IPS-20b (cell line): ENCODE results near the gene CEL.
"Not testable (repeated sequence)": the region's sequence is repeated elsewhere in the genome, so short reads cannot be mapped to it uniquely, and the experiment has no call there.

Experiments
- H3K27ac ChIP-seq: one replicate; pipeline ENCODE4 v1.5.1; 2013; ENCODE audit warnings: low read length
- H3K27me3 ChIP-seq: 2 replicates; pipeline ENCODE4 v1.6.1; 2013; ENCODE audit warnings: mild to moderate bottlenecking, low read length, inconsistent platforms; ENCODE audit not compliant: insufficient read depth
- H3K36me3 ChIP-seq: 2 replicates; pipeline ENCODE4 v1.6.1; 2013; ENCODE audit warnings: low read depth, mild to moderate bottlenecking, inconsistent platforms, low read length, moderate library complexity; ENCODE audit not compliant: insufficient read depth
- H3K4me1 ChIP-seq: 2 replicates; pipeline ENCODE4 v1.6.1; 2013; ENCODE audit warnings: mild to moderate bottlenecking, control low read depth, inconsistent platforms, low read length, moderate library complexity; ENCODE audit not compliant: insufficient read depth
- H3K4me3 ChIP-seq: 2 replicates; pipeline ENCODE4 v1.5.1; 2013; ENCODE audit warnings: mild to moderate bottlenecking, low read length, inconsistent platforms
- H3K9ac ChIP-seq: 2 replicates; pipeline ENCODE4 v1.6.1; 2013; ENCODE audit warnings: low read depth, mild to moderate bottlenecking, inconsistent platforms, low read length, moderate library complexity
- H3K9me3 ChIP-seq: 2 replicates; pipeline ENCODE4 v1.6.1; 2013; ENCODE audit warnings: mild to moderate bottlenecking, low read depth, low read length, inconsistent platforms; ENCODE audit not compliant: insufficient read depth

Gene CEL

DNA sequence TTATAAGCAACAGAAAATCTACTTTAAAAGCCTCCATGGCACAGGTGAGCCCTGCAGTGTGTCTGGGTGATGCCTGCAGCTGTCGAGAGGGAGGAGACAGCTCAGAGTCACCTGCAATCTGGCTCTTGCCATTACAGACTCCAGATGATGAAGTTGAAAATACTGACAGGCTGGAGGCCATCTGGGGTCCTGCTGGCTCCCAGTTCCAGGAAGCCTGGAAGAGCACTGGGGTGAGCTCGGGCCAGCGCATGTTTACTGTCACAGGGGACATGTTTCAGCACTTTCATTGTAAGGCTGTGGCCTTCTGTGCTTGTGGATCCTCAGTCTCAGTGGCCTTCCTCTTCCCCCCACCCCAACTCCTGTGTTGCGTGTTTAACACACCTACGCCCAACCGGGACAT lies 28.4 kb downstream of the CEL start:
- Histone ChIP-seq H3K4me1 (no peaks in the 10 kb centered on the region), H3K9ac (no peak overlapping the region), H3K36me3 (no peaks in the 10 kb centered on the region), H3K4me3 (no peak overlapping the region), H3K27me3 (no peaks in the 10 kb centered on the region), H3K9me3 (no peaks in the 10 kb centered on the region), H3K27ac (no peak overlapping the region)

DNA sequence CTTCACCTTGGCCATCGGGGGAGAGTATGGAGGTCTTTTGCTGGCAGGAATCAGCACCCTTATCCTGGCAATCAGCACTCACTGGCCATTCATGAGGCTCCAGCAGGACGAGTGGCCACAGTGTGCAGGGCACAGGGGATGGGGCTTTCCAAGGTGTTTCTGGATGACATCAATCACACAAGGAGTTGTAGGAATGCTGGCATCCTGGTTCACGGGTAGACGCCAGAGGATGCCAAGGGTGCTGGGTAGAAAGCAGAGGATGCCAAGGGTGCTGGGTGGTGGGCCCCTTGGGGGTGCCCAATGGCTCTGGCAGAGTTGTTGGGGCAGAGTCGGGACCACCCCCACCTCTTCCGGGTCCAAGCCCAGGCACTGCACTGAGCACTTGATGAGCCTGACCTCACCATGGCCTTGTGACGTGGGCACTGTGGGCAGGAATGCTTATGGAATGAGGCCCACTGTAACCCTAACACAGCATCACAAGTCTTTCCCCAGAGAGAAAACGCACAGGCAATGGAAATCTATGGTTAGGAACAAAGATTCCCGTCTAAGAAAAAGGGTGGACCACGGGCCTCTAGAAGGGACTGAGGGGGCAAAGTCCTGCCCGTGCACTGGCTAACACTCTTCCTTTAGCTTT lies 29.1 kb downstream of the CEL start:
- H3K9me3 ChIP-seq, result peaks cover 2% of the 10 kb centered on the region
- H3K4me1 ChIP-seq, result no peaks in the 10 kb centered on the region
- H3K4me3 ChIP-seq, result no peak overlapping the region
- H3K27me3 ChIP-seq, result no peaks in the 10 kb centered on the region
- no peak overlapping the region for H3K9ac ChIP-seq
- H3K27ac ChIP-seq, result no peak overlapping the region
- H3K36me3 ChIP-seq, result no peaks in the 10 kb centered on the region

DNA sequence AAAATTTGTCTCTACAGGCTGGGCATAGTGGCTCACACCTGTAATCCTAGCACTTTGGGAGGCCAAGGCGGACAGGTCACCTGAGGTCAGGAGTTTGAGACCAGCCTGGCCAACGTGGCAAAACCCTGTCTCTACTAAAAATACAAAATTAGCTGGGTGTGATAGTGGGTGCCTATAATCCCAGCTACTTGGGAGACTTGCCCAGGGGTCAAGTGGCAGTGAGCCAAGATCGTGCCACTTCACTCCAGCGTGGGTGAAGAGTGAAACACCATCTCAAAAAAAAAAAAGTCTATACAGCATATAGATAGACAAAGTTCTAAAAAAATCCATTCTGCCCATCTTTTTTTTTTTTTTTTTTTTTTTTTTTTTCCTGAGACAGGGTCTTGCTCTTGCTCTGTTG lies 32.6 kb downstream of the CEL start:
- H3K27me3 ChIP-seq, H3K9ac ChIP-seq, H3K27ac ChIP-seq, H3K4me1 ChIP-seq, H3K4me3 ChIP-seq: not testable (repeated sequence)
- Histone ChIP-seq H3K36me3 (peaks cover 29% of the 10 kb centered on the region), H3K9me3 (peaks cover 12% of the 10 kb centered on the region)

DNA sequence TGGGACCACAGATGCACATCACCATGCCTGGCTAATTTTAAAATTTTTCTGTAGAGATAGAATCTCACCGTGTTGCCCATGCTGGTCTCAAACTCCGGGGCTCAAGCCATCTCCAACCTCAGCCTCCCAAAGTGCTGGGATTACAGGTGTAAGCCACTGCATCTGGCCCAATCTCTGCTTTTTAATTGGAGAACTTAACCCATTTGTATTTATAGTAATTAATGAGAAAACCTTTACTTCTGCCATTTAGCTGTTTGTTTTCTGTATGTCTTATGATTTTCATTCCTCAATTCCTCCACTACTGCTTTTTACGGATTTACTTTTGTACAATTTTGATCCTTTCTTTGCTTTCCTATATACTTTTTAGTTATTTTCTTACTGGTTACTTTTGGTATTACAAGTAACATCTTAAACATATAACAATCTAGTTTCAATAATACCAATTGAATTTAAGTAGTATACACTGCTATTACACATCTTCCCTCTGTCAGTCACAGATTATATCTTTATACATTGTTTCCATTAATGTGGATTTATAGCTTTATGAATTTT lies 33.1 kb downstream of the CEL start:
- Histone ChIP-seq H3K27me3 (no peaks in the 10 kb centered on the region), H3K9ac (no peak overlapping the region), H3K36me3 (peaks cover 33% of the 10 kb centered on the region), H3K4me1 (no peaks in the 10 kb centered on the region), H3K9me3 (peaks cover 12% of the 10 kb centered on the region), H3K27ac (no peak overlapping the region), H3K4me3 (no peak overlapping the region)

DNA sequence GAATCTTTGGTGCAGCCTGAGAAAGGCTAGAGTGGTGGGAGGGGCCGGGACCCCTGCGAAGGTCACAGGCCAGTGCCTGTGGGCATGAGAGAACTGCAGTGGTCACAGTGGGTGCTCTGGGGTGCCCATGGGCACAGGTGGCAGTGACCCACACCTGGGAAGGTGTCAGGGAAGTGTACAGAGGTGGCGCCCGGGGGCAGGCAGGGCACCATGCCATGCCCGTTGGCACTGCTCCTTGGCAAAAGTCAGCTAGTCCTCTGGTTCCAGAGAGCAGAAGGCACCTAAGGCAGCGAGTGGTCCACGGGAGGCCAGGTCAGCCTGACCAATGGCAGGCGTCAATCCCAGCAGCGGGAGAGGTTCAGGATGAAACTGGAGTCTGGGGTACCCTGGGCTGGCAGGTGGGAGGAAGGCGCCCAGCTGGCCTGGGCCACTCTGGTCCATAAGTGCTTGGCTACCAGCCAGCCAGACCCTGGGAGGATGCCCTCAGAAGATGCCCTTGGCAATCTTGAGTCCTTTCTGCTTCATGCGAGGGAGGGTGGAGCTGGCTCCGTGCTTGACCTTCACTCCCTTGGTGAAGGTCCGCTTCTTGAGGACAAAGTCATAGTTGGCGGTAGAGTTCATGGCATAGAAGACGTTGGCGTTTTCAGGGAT lies 36.4 kb downstream of the CEL start:
- peaks cover 12% of the 10 kb centered on the region for H3K9me3 ChIP-seq
- no peak overlapping the region for H3K9ac ChIP-seq
- no peak overlapping the region for H3K27ac ChIP-seq
- H3K27me3 ChIP-seq, result no peaks in the 10 kb centered on the region
- H3K4me1 ChIP-seq, result no peaks in the 10 kb centered on the region
- peaks cover 62% of the 10 kb centered on the region for H3K36me3 ChIP-seq
- no peak overlapping the region for H3K4me3 ChIP-seq

DNA sequence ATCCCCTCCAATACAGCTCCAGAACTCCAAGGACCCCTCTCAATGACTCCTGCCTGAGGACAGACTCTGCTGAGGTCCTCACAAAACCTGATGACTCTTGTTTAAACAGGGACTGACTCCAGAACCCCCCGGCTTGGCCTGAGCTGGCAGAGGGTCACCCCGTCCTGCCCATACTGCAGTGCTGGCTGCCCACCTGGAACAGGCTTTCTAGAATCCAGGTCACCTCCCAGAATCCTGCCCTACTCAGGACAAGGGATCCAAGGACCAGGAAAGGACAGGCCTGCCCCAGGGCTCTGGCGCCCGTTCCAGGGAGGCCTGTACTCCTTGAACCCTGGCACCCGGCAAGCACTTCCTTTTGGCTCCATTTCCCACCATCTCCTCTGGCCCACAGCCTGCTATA lies 37.1 kb downstream of the CEL start:
- H3K27me3 ChIP-seq, result no peaks in the 10 kb centered on the region
- H3K36me3 ChIP-seq, result peaks cover 62% of the 10 kb centered on the region
- no peak overlapping the region for H3K9ac ChIP-seq
- no peak overlapping the region for H3K4me3 ChIP-seq
- H3K4me1 ChIP-seq, result no peaks in the 10 kb centered on the region
- H3K9me3 ChIP-seq, result peaks cover 12% of the 10 kb centered on the region
- H3K27ac ChIP-seq, result no peak overlapping the region

DNA sequence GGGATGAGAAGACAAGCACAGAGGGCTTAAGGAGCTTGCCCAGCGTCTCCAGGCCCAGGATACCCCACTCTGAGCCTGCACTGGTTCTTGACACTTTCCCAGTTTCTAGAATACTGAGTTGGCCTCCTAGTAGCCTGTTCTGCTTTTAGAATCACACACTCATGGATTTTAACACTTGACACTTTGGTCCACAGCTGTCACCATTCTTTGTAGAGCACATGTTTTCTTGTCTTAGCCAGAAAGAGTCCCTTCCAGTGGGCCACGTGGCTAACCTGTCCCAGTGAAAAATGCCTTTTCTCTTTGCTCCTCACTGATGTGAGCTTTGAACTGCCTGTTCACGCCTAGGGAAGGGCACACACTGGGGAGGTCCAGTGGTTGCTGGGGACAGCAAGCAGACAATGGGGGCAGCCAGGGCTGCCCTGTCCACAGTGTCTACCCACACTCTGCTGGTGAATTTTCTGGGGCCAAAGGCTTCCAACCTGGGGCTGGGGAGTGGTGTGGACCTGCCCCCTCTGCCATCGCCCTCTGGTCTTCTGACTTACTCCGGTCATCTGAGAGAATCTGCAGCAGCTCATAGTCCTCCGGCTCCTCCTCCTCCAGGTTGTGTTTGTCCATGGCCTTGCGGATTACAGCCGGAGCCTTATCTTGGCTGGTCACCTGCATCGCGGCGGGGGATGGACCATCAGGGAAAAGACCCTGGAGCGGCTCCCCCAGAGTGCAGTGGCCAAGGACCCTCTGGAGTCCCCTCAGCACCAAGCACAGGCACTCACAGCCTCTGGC lies 38.1 kb downstream of the CEL start:
- no peak overlapping the region for H3K27ac ChIP-seq
- H3K27me3 ChIP-seq, result no peaks in the 10 kb centered on the region
- H3K4me1 ChIP-seq, result no peaks in the 10 kb centered on the region
- peaks cover 12% of the 10 kb centered on the region for H3K9me3 ChIP-seq
- H3K9ac ChIP-seq, result no peak overlapping the region
- H3K4me3 ChIP-seq, result no peak overlapping the region
- H3K36me3 ChIP-seq, result peaks cover 62% of the 10 kb centered on the region

DNA sequence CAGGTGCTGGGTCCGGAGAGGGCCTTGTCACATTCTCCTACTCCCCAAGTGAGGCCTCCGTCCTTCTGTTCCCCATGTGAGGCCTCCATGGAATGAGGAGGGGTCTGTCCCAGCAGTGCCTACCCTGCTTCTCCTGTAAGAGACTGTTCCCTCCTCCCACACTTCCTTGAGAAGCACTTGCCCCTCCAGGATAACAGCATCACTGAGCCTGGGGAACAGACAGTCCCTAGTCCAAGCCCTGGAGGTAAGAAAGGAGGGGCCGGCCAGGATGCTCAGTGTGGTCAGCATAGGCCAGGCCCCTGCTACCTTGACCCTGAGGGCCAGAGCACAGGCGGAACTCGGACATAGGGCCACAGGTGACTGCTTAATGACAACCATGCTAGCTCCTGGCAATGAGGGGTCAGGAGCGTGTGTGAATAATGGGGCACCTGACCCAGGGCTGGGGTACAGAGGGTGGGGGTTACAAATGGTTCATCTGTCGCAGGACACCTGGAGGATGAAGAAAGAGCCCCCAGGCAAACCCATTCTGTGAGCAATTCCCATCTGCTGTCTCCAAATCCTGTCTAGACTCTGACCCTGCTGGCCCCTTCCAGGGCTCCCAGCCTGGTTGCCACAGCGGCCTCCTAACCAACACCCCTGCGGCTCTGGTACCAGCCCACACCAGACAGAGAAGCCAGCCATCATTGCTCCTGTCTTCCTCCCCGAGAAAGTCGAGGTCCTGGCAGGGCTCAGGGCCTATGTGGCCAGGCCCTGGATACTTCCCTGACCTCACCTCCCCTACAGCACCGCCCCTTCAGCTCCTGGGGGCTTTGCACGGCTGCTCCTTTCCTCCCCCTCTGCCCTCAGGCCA lies 39.0 kb downstream of the CEL start:
- Histone ChIP-seq H3K36me3 (peaks cover 62% of the 10 kb centered on the region), H3K9me3 (peaks cover 11% of the 10 kb centered on the region), H3K27ac (no peak overlapping the region), H3K4me1 (no peaks in the 10 kb centered on the region), H3K4me3 (no peak overlapping the region), H3K27me3 (no peaks in the 10 kb centered on the region), H3K9ac (no peak overlapping the region)

DNA sequence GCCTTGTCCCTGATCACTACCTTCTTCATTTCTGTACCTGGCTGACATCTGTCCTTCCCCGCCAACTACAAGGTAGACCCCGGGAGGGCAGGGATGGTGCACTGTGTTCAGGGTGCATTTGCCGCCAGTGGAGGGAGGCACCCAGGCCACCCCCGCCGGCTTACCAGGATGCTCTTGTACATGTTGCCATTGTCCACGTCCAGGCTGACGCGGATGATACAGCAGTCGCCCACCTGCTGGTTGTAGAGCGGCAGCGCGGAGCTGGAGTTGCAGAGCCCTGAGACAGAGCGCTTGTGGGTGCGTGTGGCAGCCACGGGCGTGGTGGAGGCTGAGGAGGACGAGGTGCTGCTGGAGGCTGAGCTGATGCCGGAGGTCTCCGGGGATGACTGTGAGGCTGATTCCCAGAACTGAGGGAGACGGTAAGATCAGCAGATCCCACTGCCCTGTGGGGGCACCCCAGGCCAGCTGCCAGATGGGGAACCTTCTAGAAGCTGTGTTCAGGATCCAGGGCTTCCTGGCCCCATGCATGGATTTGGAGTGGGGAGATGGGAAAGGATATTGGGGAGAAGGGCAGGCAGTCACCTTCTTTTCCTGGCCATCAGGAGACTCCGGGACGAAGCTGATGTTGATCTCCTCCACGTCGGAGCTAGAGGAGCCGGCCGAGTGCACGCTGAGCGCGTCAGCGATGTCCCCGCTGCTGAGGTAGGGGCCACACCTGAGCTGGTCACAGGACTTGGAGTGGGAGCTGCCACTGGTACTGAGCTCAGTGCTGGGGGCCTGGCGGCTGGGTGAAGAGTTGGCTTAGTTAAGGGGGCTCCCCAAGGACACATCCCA lies 39.8 kb downstream of the CEL start:
- H3K9me3 ChIP-seq, result peaks cover 3% of the 10 kb centered on the region
- H3K4me3 ChIP-seq, result no peak overlapping the region
- H3K4me1 ChIP-seq, result no peaks in the 10 kb centered on the region
- no peaks in the 10 kb centered on the region for H3K27me3 ChIP-seq
- no peak overlapping the region for H3K27ac ChIP-seq
- H3K36me3 ChIP-seq, result peaks cover 61% of the 10 kb centered on the region
- no peak overlapping the region for H3K9ac ChIP-seq

DNA sequence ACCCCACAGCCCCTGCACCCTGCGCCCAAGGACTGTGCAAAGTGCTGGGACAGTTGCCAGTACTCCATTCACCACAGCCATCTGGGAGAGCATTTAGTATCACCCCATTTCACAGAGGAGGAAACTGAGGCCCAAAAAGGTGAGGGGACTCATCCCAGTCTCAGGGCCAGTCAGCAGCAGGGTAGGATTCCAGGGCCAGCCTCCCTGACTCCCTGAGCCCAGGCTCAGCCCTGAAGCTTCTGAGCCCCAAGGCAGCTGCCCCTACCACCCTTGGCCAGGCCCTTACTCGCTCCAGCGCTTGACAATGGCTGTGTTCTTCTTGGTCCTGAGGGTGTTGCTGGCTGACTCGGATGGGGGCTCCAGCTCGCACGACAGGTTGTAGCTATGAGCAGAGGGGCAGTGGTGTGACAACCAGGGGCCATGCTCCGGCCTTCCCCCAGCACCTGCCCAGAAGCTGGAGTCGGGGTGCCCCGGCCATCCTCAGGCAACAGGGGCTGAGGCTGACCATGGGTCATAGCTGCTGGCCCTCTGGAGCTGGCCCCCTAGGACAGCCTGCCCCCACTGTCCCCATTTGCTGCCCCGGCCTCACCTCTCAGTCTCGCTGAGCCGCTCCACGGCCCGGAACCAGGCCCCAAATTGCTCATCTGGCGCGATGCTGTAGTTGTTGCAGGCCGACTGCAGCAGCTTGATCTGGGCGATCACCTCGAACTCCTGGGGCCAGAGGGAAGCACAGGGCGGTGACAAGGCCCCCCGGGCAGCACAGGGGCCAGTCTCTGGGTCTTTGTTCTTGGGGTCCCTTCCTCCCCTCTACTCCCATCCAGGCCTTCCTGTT lies 40.6 kb downstream of the CEL start:
- no peaks in the 10 kb centered on the region for H3K27me3 ChIP-seq
- H3K27ac ChIP-seq, result no peak overlapping the region
- peaks cover 62% of the 10 kb centered on the region for H3K36me3 ChIP-seq
- H3K4me1 ChIP-seq, result no peaks in the 10 kb centered on the region
- H3K9me3 ChIP-seq, result no peaks in the 10 kb centered on the region
- no peak overlapping the region for H3K4me3 ChIP-seq
- H3K9ac ChIP-seq, result no peak overlapping the region
